Tibial nerve (tissue), 4 donors: ENCODE measurements around the gene KLC1.

Source experiments
- EP300 ChIP-seq, 2 donors: sonication (generic); formaldehyde crosslinking; IDR thresholded peaks; one replicate each; pipeline ENCODE4 v1.6.1; 2017; ENCODE audit warnings: antibody characterized with exemption in 2 of 2, mild to moderate bottlenecking in 1 of 2
- POLR2A ChIP-seq, 2 donors: fragments of 450-650 bp; IDR thresholded peaks; one replicate each; pipeline ENCODE4 v1.6.1; 2017; ENCODE audit warnings: antibody characterized with exemption in 2 of 2, mild to moderate bottlenecking in 2 of 2, moderate library complexity in 2 of 2
- TF ChIP-seq, protein P1 (sequence below), 5 experiments: fragments of 200-600 bp in 3 of 5; fragments of 450-650 bp in 2 of 5; sonication (generic) in 3 of 5; IDR thresholded peaks; one replicate each; pipeline ENCODE4 v1.5.1; 2016 to 2019; ENCODE audit warnings: antibody characterized with exemption in 5 of 5, mild to moderate bottlenecking in 3 of 5, moderate library complexity in 2 of 5

DNA sequence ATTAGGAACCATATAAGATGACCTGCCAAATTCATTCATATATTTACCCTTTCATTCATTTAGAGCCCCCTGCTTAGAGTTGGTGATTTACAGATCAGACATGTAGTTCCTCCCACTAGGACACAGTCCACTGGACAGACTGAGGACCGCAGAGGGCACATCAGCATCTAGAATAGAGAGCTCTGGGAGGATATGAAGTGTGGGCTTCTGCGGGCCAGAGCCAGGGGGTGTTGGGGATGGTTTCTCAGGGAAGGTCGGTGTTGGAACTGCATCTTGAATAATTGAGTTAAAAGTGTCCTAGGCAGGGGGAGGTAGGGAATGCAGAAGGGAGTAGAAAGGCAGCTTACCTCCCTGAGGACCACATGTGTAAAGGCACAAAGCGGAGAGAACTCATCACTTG, 42.9 kb downstream of the KLC1 start:
- TF ChIP-seq EP300 (IDR thresholded peaks at IDR 0.05) (no peak), POLR2A (IDR thresholded peaks at IDR 0.05) (no peak)
- TF ChIP-seq, protein P1, sequence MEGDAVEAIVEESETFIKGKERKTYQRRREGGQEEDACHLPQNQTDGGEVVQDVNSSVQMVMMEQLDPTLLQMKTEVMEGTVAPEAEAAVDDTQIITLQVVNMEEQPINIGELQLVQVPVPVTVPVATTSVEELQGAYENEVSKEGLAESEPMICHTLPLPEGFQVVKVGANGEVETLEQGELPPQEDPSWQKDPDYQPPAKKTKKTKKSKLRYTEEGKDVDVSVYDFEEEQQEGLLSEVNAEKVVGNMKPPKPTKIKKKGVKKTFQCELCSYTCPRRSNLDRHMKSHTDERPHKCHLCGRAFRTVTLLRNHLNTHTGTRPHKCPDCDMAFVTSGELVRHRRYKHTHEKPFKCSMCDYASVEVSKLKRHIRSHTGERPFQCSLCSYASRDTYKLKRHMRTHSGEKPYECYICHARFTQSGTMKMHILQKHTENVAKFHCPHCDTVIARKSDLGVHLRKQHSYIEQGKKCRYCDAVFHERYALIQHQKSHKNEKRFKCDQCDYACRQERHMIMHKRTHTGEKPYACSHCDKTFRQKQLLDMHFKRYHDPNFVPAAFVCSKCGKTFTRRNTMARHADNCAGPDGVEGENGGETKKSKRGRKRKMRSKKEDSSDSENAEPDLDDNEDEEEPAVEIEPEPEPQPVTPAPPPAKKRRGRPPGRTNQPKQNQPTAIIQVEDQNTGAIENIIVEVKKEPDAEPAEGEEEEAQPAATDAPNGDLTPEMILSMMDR (IDR thresholded peaks at IDR 0.05): no peak
